ENCODE measurements around the gene ZGPAT. TPM values are rescaled to one million over a fixed set of nuclear protein-coding genes. Genes with fewer than 3 reads are reported as not detected.
"Not testable (repeated sequence)": the region's sequence is repeated elsewhere in the genome, so short reads cannot be mapped to it uniquely, and the experiment has no call there.

The ZGPAT gene
- total RNA-seq, 2 donors from 2014 or later = 32.6 to 41.1 TPM

DNA sequence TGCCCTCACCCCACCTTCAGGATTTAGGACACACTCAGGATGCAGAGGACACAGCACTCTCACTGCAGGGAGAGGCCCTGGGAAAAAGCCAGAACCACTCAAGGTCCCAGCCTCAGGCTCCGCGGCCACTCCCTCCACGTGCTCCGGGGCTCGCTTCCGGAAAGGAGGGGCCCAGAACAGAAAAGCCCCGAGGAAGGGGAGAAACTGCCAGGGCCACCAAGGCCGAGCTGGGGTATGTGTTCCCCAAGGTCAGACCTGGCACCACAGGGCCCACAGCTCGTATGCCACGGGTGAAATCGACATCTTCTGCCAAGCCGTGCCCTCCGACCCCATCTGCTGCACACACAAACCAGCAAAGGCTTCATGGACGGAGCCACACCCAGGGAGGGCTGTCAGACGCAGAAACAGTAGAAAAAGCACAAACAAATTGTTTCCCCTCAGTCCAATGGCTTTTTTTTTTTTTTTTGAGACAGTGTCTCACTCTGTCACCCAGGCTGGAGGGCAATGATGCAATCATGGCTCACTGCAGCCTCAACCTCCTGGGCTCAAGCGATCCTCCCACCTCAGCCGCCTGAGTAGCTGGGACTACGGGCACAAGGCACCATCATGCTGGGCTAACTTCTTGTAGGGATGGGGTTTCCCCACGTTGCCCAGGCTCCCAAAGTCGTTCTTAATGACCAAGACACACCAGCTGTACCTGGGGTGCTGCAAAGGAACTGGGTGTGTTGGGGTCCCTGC, 65.1 kb downstream of the ZGPAT start:
- Histone ChIP-seq H3K9me3 (no peaks in the 10 kb centered on the region), H3K4me3 (no peak overlapping the region), H3K27ac (no peak overlapping the region), H3K36me3 (no peaks in the 10 kb centered on the region), H3K27me3 (replicated peaks; ENCODE audit: insufficient read depth) (no peaks in the 10 kb centered on the region), H3K4me1 (ENCODE audit: control insufficient read depth in 1 of 2, low read depth in 2 of 2) (peaks cover 0 to 10% of the 10 kb centered on the region in 2 donors)
- ATAC-seq (ENCODE audit: insufficient number of reproducible peaks, low FRiP score, low read depth) = no peak
- DNase-seq (ENCODE audit: low spot score) = no peak
- TF ChIP-seq, protein P1, sequence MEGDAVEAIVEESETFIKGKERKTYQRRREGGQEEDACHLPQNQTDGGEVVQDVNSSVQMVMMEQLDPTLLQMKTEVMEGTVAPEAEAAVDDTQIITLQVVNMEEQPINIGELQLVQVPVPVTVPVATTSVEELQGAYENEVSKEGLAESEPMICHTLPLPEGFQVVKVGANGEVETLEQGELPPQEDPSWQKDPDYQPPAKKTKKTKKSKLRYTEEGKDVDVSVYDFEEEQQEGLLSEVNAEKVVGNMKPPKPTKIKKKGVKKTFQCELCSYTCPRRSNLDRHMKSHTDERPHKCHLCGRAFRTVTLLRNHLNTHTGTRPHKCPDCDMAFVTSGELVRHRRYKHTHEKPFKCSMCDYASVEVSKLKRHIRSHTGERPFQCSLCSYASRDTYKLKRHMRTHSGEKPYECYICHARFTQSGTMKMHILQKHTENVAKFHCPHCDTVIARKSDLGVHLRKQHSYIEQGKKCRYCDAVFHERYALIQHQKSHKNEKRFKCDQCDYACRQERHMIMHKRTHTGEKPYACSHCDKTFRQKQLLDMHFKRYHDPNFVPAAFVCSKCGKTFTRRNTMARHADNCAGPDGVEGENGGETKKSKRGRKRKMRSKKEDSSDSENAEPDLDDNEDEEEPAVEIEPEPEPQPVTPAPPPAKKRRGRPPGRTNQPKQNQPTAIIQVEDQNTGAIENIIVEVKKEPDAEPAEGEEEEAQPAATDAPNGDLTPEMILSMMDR (IDR thresholded peaks at IDR 0.05) = no peak

DNA sequence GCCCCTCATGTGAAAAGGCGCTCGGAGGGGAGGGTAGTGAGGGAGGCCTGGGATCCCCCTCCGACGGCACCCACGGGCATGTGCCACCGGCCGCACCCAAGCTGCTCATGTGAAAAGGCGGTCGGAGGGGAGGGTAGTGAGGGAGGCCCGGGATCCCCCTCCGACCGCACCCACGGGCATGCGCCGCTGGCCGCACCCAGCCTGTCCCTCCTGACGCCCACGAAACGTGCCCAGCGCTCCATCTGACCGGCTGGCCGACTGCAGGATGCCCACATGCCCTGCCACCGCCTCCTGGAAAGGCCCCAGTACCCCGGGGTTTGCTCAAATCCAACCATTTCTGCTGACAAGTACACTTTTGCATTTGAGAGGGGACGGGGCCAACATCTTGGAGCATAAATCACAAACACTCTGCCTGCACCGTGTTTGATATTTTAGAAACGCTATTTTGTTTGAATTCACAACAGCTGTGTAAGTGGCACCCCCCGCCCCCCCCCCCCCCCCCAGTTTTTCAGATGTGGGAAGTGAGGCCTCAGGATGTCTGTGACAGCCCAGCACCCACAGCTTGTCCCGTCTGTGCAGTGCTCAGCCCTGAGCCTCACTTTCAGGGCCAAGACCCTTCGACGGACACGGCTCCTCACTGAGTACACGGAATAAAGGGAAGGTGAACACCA, 65.9 kb downstream of the ZGPAT start:
- Histone ChIP-seq H3K9me3 (no peaks in the 10 kb centered on the region), H3K27me3 (replicated peaks; ENCODE audit: insufficient read depth) (no peaks in the 10 kb centered on the region), H3K4me3 (no peak overlapping the region), H3K27ac (no peak overlapping the region), H3K36me3 (no peaks in the 10 kb centered on the region), H3K4me1 (ENCODE audit: control insufficient read depth in 1 of 2, low read depth in 2 of 2) (peaks cover 0 to 10% of the 10 kb centered on the region in 2 donors)
- DNase-seq (ENCODE audit: low spot score) (no peak), ATAC-seq (ENCODE audit: insufficient number of reproducible peaks, low FRiP score, low read depth) (no peak)
- TF ChIP-seq, protein P1 (IDR thresholded peaks at IDR 0.05) = no peak

DNA sequence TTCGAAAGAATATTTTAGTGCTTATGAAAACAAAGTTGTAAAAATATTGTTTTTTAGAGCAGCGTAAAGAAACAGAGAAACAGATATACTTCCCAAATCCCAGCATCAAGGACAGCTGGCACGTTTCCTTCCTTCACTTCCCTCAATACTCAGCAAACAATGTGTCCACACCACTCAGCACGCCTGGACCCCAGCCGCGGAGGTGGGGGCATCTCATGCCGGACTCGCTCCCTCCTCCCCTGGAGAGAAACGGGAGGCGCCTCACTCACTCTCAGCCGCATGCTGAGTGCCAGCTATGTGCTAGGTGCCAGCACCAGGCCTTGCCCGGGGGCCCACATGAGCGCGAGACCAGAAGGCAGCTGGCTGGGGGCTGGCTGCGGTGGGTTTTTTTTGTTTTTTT, 66.5 kb downstream of the ZGPAT start:
- Histone ChIP-seq H3K36me3 (no peaks in the 10 kb centered on the region), H3K4me3 (no peak overlapping the region), H3K9me3 (no peaks in the 10 kb centered on the region), H3K27ac (no peak overlapping the region), H3K27me3 (replicated peaks; ENCODE audit: insufficient read depth) (no peaks in the 10 kb centered on the region), H3K4me1 (ENCODE audit: control insufficient read depth in 1 of 2, low read depth in 2 of 2) (peaks cover 0 to 10% of the 10 kb centered on the region in 2 donors)
- DNase-seq (ENCODE audit: low spot score) (no peak), ATAC-seq (ENCODE audit: insufficient number of reproducible peaks, low FRiP score, low read depth) (no peak)
- TF ChIP-seq, protein P1 (IDR thresholded peaks at IDR 0.05) = no peak

DNA sequence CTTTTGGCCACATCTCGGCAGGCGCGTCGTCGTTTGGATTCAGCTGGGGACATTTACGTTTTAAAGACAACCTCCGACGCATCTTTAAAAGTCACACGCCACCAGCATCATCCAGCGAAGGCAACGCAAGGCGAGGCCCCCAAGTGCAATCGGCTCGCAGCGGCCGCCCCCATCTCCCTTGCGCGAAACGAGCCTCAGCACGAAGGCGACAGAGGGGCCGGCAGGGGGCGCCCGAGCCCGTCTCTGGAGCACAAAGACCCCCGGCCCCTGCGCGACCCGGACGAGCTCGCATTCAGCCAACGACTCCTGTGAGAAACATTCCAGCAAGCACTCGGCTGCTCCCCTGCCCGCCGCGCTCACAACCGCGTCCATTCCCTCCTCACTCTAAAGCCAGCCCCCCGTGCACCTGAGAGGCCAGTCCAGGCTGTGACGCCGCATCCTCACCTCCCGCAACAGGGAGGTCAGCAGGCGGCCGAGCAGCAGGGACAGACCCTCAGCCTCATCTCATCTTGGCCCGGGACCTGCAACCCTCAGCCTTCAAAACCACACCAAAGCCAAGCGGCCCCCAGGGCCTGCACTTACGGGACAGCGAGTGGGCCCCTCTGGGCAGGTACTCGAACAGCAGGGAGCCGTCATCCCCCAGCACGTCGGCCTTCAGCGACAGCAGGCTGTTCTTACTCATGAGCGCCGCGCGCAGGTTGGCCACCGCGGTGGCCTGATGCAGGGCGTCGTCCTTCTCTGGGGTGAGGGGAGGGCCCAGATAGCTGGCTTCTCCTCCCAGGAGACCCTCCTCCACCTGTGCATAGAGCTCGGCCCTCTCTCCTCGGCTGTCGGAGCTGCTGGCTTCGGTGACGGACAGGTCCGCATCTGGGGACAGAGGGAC, 67.5 kb downstream of the ZGPAT start:
- no peak for ATAC-seq (ENCODE audit: insufficient number of reproducible peaks, low FRiP score, low read depth)
- peak overlapping the region; percentile 49 for H3K4me3 ChIP-seq
- TF ChIP-seq, protein P1 (IDR thresholded peaks at IDR 0.05) = peak; percentile 73
- H3K9me3 ChIP-seq = no peaks in the 10 kb centered on the region
- H3K27me3 ChIP-seq (replicated peaks; ENCODE audit: insufficient read depth) = no peaks in the 10 kb centered on the region
- H3K4me1 ChIP-seq (ENCODE audit: control insufficient read depth in 1 of 2, low read depth in 2 of 2) = peaks cover 0 to 10% of the 10 kb centered on the region in 2 donors
- H3K27ac ChIP-seq = no peak overlapping the region
- H3K36me3 ChIP-seq = no peaks in the 10 kb centered on the region
- DNase-seq (ENCODE audit: low spot score) = no peak

DNA sequence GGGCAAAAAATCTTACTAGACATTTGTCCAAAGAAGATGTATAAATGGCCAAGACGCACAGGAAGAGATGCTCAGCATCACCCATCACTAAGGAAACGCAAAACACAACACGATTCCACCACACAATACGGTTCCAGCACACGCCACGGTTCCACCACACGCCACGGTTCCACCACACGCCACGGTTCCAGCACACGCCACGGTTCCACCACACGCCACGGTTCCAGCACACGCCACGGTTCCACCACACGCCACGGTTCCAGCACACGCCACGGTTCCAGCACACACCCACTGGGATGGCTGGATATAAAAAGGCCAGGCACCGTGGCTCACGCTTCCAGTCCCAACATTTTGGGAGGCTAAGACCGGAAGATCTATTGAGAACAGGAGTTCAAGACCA, 69.0 kb downstream of the ZGPAT start:
- H3K27me3 ChIP-seq (replicated peaks; ENCODE audit: insufficient read depth); DNase-seq (ENCODE audit: low spot score); H3K27ac ChIP-seq; H3K36me3 ChIP-seq; H3K9me3 ChIP-seq; ATAC-seq (ENCODE audit: insufficient number of reproducible peaks, low FRiP score, low read depth); H3K4me1 ChIP-seq (ENCODE audit: control insufficient read depth in 1 of 2, low read depth in 2 of 2); H3K4me3 ChIP-seq: not testable (repeated sequence)
